PC-9 (cell line): ENCODE data around the gene AKNAD1.

Experiments
- CTCF ChIP-seq: fragments of 200-600 bp; sonication (generic); conservative IDR thresholded peaks from 2 replicates; pipeline ENCODE4 v1.6.1; 2017; ENCODE audit warnings: mixed run types, antibody characterized with exemption, mild to moderate bottlenecking, moderate library complexity
- EZH2 ChIP-seq: fragments of 200-600 bp; sonication (generic); IDR thresholded peaks from 2 replicates; pipeline ENCODE4 v1.8.0; 2017; ENCODE audit warnings: antibody characterized with exemption, low read depth

GRCh38 chr1:108811611-108812010, 45.3 kb downstream of the AKNAD1 start:
- TF ChIP-seq CTCF (no peak), EZH2 (no peak)
